Natural killer cell (primary cell): ENCODE results near the gene RELN. TPM values are rescaled to one million over a fixed set of nuclear protein-coding genes. Genes with fewer than 3 reads are reported as not detected.

Experiments used
- ATAC-seq, 3 donors: fragments of 150-1000 bp in 2 of 3; fragments of 200-7000 bp in 1 of 3; cut with Tn5 transposase; 1 replicate in 1 of 3; 2 replicates in 2 of 3; pipeline ENCODE4 v1.10.0; 2021; ENCODE audit warnings: mild to moderate bottlenecking in 2 of 3, moderate library complexity in 2 of 3
- DNase-seq, 2 donors: peaks; one replicate each; pipeline versions ENCODE4 v3.0.0 to v3.0.0-alpha.2; 2013 to 2021; ENCODE audit warnings: mixed read lengths in 1 of 2
- H3K27ac ChIP-seq: one replicate; pipeline ENCODE4 v1.5.1; 2013; ENCODE audit warnings: mild to moderate bottlenecking, low read length
- H3K27me3 ChIP-seq: one replicate; pipeline ENCODE4 v1.6.1; 2013; ENCODE audit warnings: low read length; ENCODE audit not compliant: control insufficient read depth, insufficient read depth
- H3K36me3 ChIP-seq: one replicate; pipeline ENCODE4 v1.6.1; 2013; ENCODE audit warnings: low read length; ENCODE audit not compliant: control insufficient read depth, insufficient read depth
- H3K4me1 ChIP-seq: one replicate; pipeline ENCODE4 v1.6.1; 2013; ENCODE audit warnings: low read length; ENCODE audit not compliant: control insufficient read depth, insufficient read depth
- H3K4me3 ChIP-seq: one replicate; pipeline ENCODE4 v1.5.1; 2013; ENCODE audit warnings: low read length
- H3K9me3 ChIP-seq: one replicate; pipeline ENCODE4 v1.6.1; 2013; ENCODE audit warnings: low read length; ENCODE audit not compliant: control insufficient read depth, insufficient read depth
- H3K27ac Mint-ChIP-seq, 2 donors: one replicate each; pipeline ENCODE4 v1.8.0; 2022; ENCODE audit warnings: mild to moderate bottlenecking in 2 of 2, mixed read lengths in 2 of 2, moderate library complexity in 1 of 2
- H3K27me3 Mint-ChIP-seq, 2 donors: one replicate each; pipeline ENCODE4 v1.8.0; 2022; ENCODE audit warnings: low read depth in 2 of 2, mixed read lengths in 2 of 2
- H3K36me3 Mint-ChIP-seq: one replicate; pipeline ENCODE4 v1.8.0; 2022; ENCODE audit warnings: mixed read lengths
- H3K4me1 Mint-ChIP-seq, 2 donors: one replicate each; pipeline ENCODE4 v1.8.0; 2022; ENCODE audit warnings: mixed read lengths in 2 of 2
- H3K4me3 Mint-ChIP-seq: one replicate; pipeline ENCODE4 v1.8.0; 2022; ENCODE audit warnings: mild to moderate bottlenecking, moderate library complexity, mixed read lengths
- H3K9me3 Mint-ChIP-seq, 2 donors: one replicate each; pipeline ENCODE4 v1.8.0; 2022; ENCODE audit warnings: mixed read lengths in 2 of 2
- WGBS: methylation state at CpG from one replicate; pipeline ENCODE4 v1.1.7; 2013; ENCODE audit warnings: missing lambda C conversion rate; ENCODE audit not compliant: insufficient coverage; 5-methylcytosine and 5-hydroxymethylcytosine counted together
- intact Hi-C: fragments of 100-400 bp; cut with micrococcal nuclease; formaldehyde crosslinking; loops from one replicate; pipeline ENCODE4 v1.14.2; 2022
- total RNA-seq, 4 donors: library from RNA; stranded (reverse); fragments of 120-200 nt in 1 of 4; gene quantifications; one replicate each; pipeline versions ENCODE4 v1.2.3 to v1.2.4, GENCODE V29; 2013 to 2022
- TF ChIP-seq, protein P1 (sequence below): fragments of 200-600 bp; IDR thresholded peaks from one replicate; pipeline ENCODE4 v1.8.0; 2022; ENCODE audit warnings: antibody characterized with exemption

RELN gene
- total RNA-seq, 3 donors from 2014 or later (not counting 1 experiment from before 2014, with no cell fraction given): not detected

- no peaks in the 10 kb centered on the region for H3K9me3 Mint-ChIP-seq
- TF ChIP-seq, protein P1, sequence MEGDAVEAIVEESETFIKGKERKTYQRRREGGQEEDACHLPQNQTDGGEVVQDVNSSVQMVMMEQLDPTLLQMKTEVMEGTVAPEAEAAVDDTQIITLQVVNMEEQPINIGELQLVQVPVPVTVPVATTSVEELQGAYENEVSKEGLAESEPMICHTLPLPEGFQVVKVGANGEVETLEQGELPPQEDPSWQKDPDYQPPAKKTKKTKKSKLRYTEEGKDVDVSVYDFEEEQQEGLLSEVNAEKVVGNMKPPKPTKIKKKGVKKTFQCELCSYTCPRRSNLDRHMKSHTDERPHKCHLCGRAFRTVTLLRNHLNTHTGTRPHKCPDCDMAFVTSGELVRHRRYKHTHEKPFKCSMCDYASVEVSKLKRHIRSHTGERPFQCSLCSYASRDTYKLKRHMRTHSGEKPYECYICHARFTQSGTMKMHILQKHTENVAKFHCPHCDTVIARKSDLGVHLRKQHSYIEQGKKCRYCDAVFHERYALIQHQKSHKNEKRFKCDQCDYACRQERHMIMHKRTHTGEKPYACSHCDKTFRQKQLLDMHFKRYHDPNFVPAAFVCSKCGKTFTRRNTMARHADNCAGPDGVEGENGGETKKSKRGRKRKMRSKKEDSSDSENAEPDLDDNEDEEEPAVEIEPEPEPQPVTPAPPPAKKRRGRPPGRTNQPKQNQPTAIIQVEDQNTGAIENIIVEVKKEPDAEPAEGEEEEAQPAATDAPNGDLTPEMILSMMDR: no peak
- Histone ChIP-seq H3K27ac (no peak overlapping the region), H3K4me1 (no peaks in the 10 kb centered on the region), H3K27me3 (peaks cover 3% of the 10 kb centered on the region), H3K4me3 (no peak overlapping the region), H3K36me3 (no peaks in the 10 kb centered on the region), H3K9me3 (no peaks in the 10 kb centered on the region)
- no peaks in the 10 kb centered on the region for H3K4me1 Mint-ChIP-seq
- ATAC-seq (no peak), DNase-seq (no peak)
- H3K36me3 Mint-ChIP-seq: no peaks in the 10 kb centered on the region
- H3K27me3 Mint-ChIP-seq: peaks cover 14% of the 10 kb centered on the region in 2 donors
- WGBS: 77% methylated on average over 4 of the region's 6 CpGs
- no peak overlapping the region for H3K27ac Mint-ChIP-seq
- H3K4me3 Mint-ChIP-seq: no peak overlapping the region
- intact Hi-C loops: no loop called here
Measured at GRCh38 chr7:103983201-103983977, 6.1 kb downstream of the RELN start.

GRCh38 chr7:103981003-103981423 lies 8.4 kb downstream of the RELN start:
- Mint-ChIP-seq H3K9me3 (no peaks in the 10 kb centered on the region), H3K27ac (no peak overlapping the region), H3K36me3 (no peaks in the 10 kb centered on the region), H3K4me3 (no peak overlapping the region), H3K27me3 (peaks cover 0 to 5% of the 10 kb centered on the region in 2 donors), H3K4me1 (no peaks in the 10 kb centered on the region)
- intact Hi-C loops: no loop called here
- no peaks in the 10 kb centered on the region for H3K36me3 ChIP-seq
- no CpG with 5 or more reads among the region's 2 CpGs for WGBS
- H3K9me3 ChIP-seq: no peaks in the 10 kb centered on the region
- no peaks in the 10 kb centered on the region for H3K27me3 ChIP-seq
- H3K27ac ChIP-seq: no peak overlapping the region
- DNase-seq (no peak), ATAC-seq (no peak)
- TF ChIP-seq, protein P1: no peak
- no peaks in the 10 kb centered on the region for H3K4me1 ChIP-seq
- no peak overlapping the region for H3K4me3 ChIP-seq

DNA sequence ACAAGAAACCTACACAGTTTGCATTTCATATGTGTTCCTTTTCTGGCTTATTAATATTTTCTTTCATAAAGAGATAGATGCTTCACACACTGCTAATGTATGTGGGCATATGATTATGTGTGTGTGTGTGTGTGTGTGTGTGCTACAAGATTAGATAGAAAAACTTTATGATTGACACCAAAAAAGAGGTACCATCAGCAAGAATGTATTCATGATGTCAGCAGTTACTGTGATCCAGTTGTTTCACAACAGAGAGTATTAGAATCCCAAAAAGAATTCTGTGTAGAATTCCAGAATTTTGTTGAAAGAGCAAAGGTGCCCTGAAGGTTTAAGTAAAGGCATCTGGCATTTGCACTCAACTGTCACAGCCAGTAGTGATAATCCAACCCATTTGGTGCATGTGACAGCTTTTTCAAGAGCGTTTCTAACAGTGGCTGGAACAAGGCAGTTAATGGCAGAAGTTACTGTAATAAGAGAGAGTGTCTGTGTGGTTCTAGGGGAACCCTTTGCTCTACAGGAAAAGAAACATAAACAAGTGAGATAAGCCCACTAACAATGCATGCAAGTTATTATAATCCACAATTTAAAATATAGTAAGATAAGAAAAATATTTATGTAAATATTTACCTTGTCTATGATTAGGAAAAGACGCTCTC lies 16.6 kb downstream of the RELN start:
- 14% methylated on average over 1 of the region's 2 CpGs for WGBS
- Histone ChIP-seq H3K27me3 (no peaks in the 10 kb centered on the region), H3K4me1 (no peaks in the 10 kb centered on the region), H3K9me3 (no peaks in the 10 kb centered on the region), H3K4me3 (no peak overlapping the region), H3K27ac (no peak overlapping the region), H3K36me3 (no peaks in the 10 kb centered on the region)
- peaks cover 0 to 3% of the 10 kb centered on the region in 2 donors for H3K27me3 Mint-ChIP-seq
- TF ChIP-seq, protein P1: no peak
- peaks cover 2 to 3% of the 10 kb centered on the region in 2 donors for H3K9me3 Mint-ChIP-seq
- H3K36me3 Mint-ChIP-seq: no peaks in the 10 kb centered on the region
- no peak for DNase-seq
- H3K27ac Mint-ChIP-seq: no peak overlapping the region
- no peak overlapping the region for H3K4me3 Mint-ChIP-seq
- H3K4me1 Mint-ChIP-seq: no peaks in the 10 kb centered on the region
- ATAC-seq: no peak
- intact Hi-C loops: no loop called here
